ENCODE results near the gene TTC17. TPM values are rescaled to one million over a fixed set of nuclear protein-coding genes. Genes with fewer than 3 reads are reported as not detected.

Gene TTC17
- total and polyA plus RNA-seq, 2 of the 4 experiments (the other 2 are of a cell fraction) = 56.3 to 61.3 TPM

DNA sequence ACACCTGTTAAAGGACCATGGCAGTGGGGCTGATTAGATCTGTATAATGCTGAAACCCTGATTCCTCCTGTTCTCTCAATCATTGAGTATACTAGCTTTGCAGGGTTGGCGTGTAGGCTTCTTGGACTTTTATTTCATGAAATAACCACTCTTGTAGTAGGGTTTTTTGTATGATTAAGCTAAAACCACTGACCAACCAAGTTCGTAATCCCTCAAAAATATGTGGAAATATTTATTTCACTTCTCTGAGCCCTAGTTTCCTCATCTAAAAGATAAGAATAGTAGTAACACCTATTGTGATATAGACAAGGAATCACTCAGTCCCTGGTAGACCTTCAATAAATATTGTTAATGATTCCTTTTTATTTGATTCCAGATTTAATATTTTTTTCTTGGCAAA is 42.8 kb upstream of the TTC17 start:
- no peak overlapping the region for H3K4me3 ChIP-seq (ENCODE audit: insufficient read depth, low read depth, low read length)
- no TSS peak for BruUV-seq (replicated peaks)
- no peak overlapping the region for H2AK9ac ChIP-seq (replicated peaks; ENCODE audit: low read depth, low read length, poor library complexity)
- H2BK5ac ChIP-seq (ENCODE audit: low read depth, low read length, poor library complexity, severe bottlenecking) = no peak overlapping the region
- H3K14ac ChIP-seq (replicated peaks; ENCODE audit: low read depth, low read length) = no peak overlapping the region
- H4K5ac ChIP-seq (ENCODE audit: low read depth, low read length) = no peak overlapping the region
- H3K4me1 ChIP-seq (ENCODE audit: control insufficient read depth, insufficient read depth, low read length) = peaks cover 5% of the 10 kb centered on the region
- no peak overlapping the region for H3K4me2 ChIP-seq (ENCODE audit: low read depth, low read length)
- H3K23ac ChIP-seq (ENCODE audit: low read depth, low read length) = no peak overlapping the region
- no peak for TF ChIP-seq RFX5 (IDR thresholded peaks at IDR 0.05; ENCODE audit: low read depth, low read length)
- TF ChIP-seq NFE2L2 (IDR thresholded peaks at IDR 0.05; ENCODE audit: low read depth, low read length) = no peak
- TF ChIP-seq, protein P1, sequence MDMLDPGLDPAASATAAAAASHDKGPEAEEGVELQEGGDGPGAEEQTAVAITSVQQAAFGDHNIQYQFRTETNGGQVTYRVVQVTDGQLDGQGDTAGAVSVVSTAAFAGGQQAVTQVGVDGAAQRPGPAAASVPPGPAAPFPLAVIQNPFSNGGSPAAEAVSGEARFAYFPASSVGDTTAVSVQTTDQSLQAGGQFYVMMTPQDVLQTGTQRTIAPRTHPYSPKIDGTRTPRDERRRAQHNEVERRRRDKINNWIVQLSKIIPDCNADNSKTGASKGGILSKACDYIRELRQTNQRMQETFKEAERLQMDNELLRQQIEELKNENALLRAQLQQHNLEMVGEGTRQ (IDR thresholded peaks at IDR 0.05; ENCODE audit: low read depth, low read length) = no peak
- ATAC-seq (ENCODE audit: low read depth) (no peak), DNase-seq (no peak)
- no peak overlapping the region for H4K91ac ChIP-seq (ENCODE audit: insufficient read depth, low read depth, low read length)
- no peak overlapping the region for H3K18ac ChIP-seq (ENCODE audit: low read depth, low read length)
- H4K20me1 ChIP-seq (ENCODE audit: insufficient read depth, low read length) = peaks cover 45% of the 10 kb centered on the region
- no peak overlapping the region for H4K8ac ChIP-seq (ENCODE audit: low read depth in 2 of 2, low read length in 2 of 2)
- H3K4ac ChIP-seq (ENCODE audit: low read depth, low read length) = no peak overlapping the region
- no peak overlapping the region for H2AK5ac ChIP-seq (ENCODE audit: low read depth, low read length)
- peaks cover 13 to 44% of the 10 kb centered on the region in 2 experiments for H3K79me1 ChIP-seq (ENCODE audit: low read depth in 1 of 2, low read length in 2 of 2)
- peaks cover 2% of the 10 kb centered on the region; the same call in 1 of the 2 replicates for H3K9me1 ChIP-seq (ENCODE audit: insufficient read depth, low read length)
- H2AFZ ChIP-seq (replicated peaks; ENCODE audit: low read length, poor library complexity) = no peak overlapping the region
- H3K9me3 ChIP-seq (ENCODE audit: control insufficient read depth, insufficient read depth, low read length) = no peaks in the 10 kb centered on the region
- ChIA-PET CTCF (no interaction called here), POLR2A (ENCODE audit: unreplicated experiment) (no interaction called here)
- dilution Hi-C loops (cut with HindIII; ENCODE audit: low sequenced_read_pairs, unreplicated experiment) (no loop called here), intact Hi-C loops (cut with micrococcal nuclease) (no loop called here), in situ Hi-C loops (cut with MboI; ENCODE audit: low sequenced_read_pairs) (no loop called here)
- no peak overlapping the region for H3K27ac ChIP-seq (ENCODE audit: insufficient read depth, low read length)
- no peak overlapping the region for H3K9ac ChIP-seq (ENCODE audit: low read depth, low read length)
- no peak overlapping the region for H2BK15ac ChIP-seq (ENCODE audit: low read depth, low read length)
- H3K56ac ChIP-seq (ENCODE audit: extremely low read depth, insufficient read depth, low read length) = no peak overlapping the region
- no peaks in the 10 kb centered on the region for H3K27me3 ChIP-seq (ENCODE audit: control insufficient read depth, insufficient read depth, low read length)
- H2BK20ac ChIP-seq (ENCODE audit: low read depth, low read length) = no peak overlapping the region
- no peak overlapping the region for H2BK120ac ChIP-seq (ENCODE audit: low read depth, low read length)
- H3K36me3 ChIP-seq (ENCODE audit: control insufficient read depth, insufficient read depth, low read length) = peaks cover 11% of the 10 kb centered on the region
- WGBS, 2 experiments (ENCODE audit: extremely low coverage in 2 of 2, insufficient read length in 1 of 2) = no CpG with 5 or more reads among the region's 2 CpGs
